Neural progenitor cell (in vitro differentiated cells): ENCODE results near the gene MCM8.

Source experiments
- CTCF ChIP-seq: fragments of 200-600 bp; sonication (generic); IDR thresholded peaks from 2 replicates; pipeline ENCODE4 v1.5.1; 2017; ENCODE audit warnings: antibody characterized with exemption, mild to moderate bottlenecking
- EZH2 ChIP-seq: fragments of 200-600 bp; sonication (generic); IDR thresholded peaks from 2 replicates; pipeline ENCODE4 v1.6.1; 2017; ENCODE audit warnings: antibody characterized with exemption, mild to moderate bottlenecking, moderate library complexity
- EZH2phosphoT487 ChIP-seq: fragments of 200-600 bp; sonication (generic); IDR thresholded peaks from 2 replicates; pipeline ENCODE4 v1.6.1; 2017; ENCODE audit warnings: antibody characterized with exemption

- no peak for TF ChIP-seq CTCF
- no peak for TF ChIP-seq EZH2phosphoT487
- no peak for TF ChIP-seq EZH2
These were observed 27.5 kb downstream of the MCM8 start for GRCh38 chr20:5977975-5978374.
